HepG2 (cell line): ENCODE measurements around the gene P2RY6. TPM values are rescaled to one million over a fixed set of nuclear protein-coding genes. Genes with fewer than 3 reads are reported as not detected.

ENCODE experiments used
- ATF7 ChIP-seq, 2 experiments: fragments of 450-650 bp in 1 of 2; sonication (generic) in 1 of 2; formaldehyde crosslinking in 1 of 2; IDR thresholded peaks; 2 replicates each; pipeline versions ENCODE4 v1.4.0 to v1.6.1; 2016 to 2020; ENCODE audit warnings: antibody characterized with exemption in 1 of 2, mild to moderate bottlenecking in 1 of 2, missing genetic modification reagents in 1 of 2
- ELF4 ChIP-seq: sonication (generic); formaldehyde crosslinking; IDR thresholded peaks from 2 replicates; pipeline ENCODE4 v1.5.0; 2020; ENCODE audit warnings: missing genetic modification reagents, mild to moderate bottlenecking, moderate library complexity, borderline replicate concordance
- MYC ChIP-seq: sonication (generic); formaldehyde crosslinking; IDR thresholded peaks from 2 replicates; pipeline ENCODE4 v1.9.0; 2021; ENCODE audit warnings: missing genetic modification reagents, borderline replicate concordance
- NFE2L1 ChIP-seq: sonication (generic); formaldehyde crosslinking; IDR thresholded peaks from 2 replicates; pipeline ENCODE4 v1.4.0; 2020; ENCODE audit warnings: missing genetic modification reagents, mild to moderate bottlenecking, borderline replicate concordance
- RARA ChIP-seq: IDR thresholded peaks from 2 replicates; pipeline ENCODE4 v1.6.1; 2016; ENCODE audit warnings: missing genetic modification reagents, missing compliant biosample characterization
- RFXAP ChIP-seq: sonication (generic); formaldehyde crosslinking; IDR thresholded peaks from 2 replicates; pipeline ENCODE4 v1.4.0; 2020; ENCODE audit warnings: missing genetic modification reagents, borderline replicate concordance
- RXRA ChIP-seq: sonication (generic); formaldehyde crosslinking; IDR thresholded peaks from 2 replicates; pipeline ENCODE4 v1.5.1; 2020; ENCODE audit warnings: missing genetic modification reagents
- SAFB2 ChIP-seq: sonication (generic); formaldehyde crosslinking; IDR thresholded peaks from 2 replicates; pipeline ENCODE4 v1.5.1; 2020; ENCODE audit warnings: missing genetic modification reagents, low read depth, mild to moderate bottlenecking, borderline replicate concordance
- SOX13 ChIP-seq, 3 experiments: fragments of 450-650 bp in 1 of 3; sonication (generic) in 1 of 3; formaldehyde crosslinking in 1 of 3; IDR thresholded peaks in 2 of 3; conservative IDR thresholded peaks in 1 of 3; 2 replicates each; pipeline versions ENCODE4 v1.5.0 to v1.6.1; 2016 to 2020; ENCODE audit warnings: antibody characterized with exemption in 1 of 3, mild to moderate bottlenecking in 1 of 3, missing compliant biosample characterization in 1 of 3, missing genetic modification reagents in 1 of 3, moderate library complexity in 1 of 3
- SOX6 ChIP-seq, 2 experiments: fragments of 450-650 bp in 1 of 2; sonication (generic) in 1 of 2; formaldehyde crosslinking in 1 of 2; IDR thresholded peaks; 2 replicates each; pipeline versions ENCODE4 v1.4.0 to v1.6.1; 2017 to 2020; ENCODE audit warnings: antibody characterized with exemption in 1 of 2, mild to moderate bottlenecking in 1 of 2, missing genetic modification reagents in 1 of 2
- TBX2 ChIP-seq: sonication (generic); formaldehyde crosslinking; IDR thresholded peaks from 2 replicates; pipeline ENCODE4 v1.5.0; 2020; ENCODE audit warnings: missing genetic modification reagents, mild to moderate bottlenecking, borderline replicate concordance
- TCF7 ChIP-seq: sonication (generic); IDR thresholded peaks from 2 replicates; pipeline ENCODE4 v1.6.1; 2016; ENCODE audit warnings: antibody characterized with exemption, low read depth
- THYN1 ChIP-seq: sonication (generic); formaldehyde crosslinking; IDR thresholded peaks from 2 replicates; pipeline ENCODE4 v1.8.1; 2023; ENCODE audit warnings: low read depth, mild to moderate bottlenecking, moderate library complexity, missing genetic modification reagents, borderline replicate concordance
- polyA plus RNA-seq, 8 experiments: library from polyadenylated mRNA; depleted of rRNA in 3 of 8; stranded (reverse) in 7 of 8; unstranded in 1 of 8; fragments of >200 nt; fragmentation: Illumina TruSeq in 4 of 8; extraction: Trizol in 4 of 8; gene quantifications; 2 replicates each; pipeline versions ENCODE4 v1.2.1 to v1.2.3, GENCODE V29; 2011 to 2016; ENCODE audit warnings: low read depth in 4 of 8, missing spikeins in 1 of 8, mixed read lengths in 1 of 8; ENCODE audit not compliant: insufficient read depth in 1 of 8
- total RNA-seq, 5 experiments: library from RNA; depleted of rRNA; stranded (reverse); fragments of >200 nt; fragmentation: Illumina TruSeq; extraction: Trizol; gene quantifications; 2 replicates each; pipeline ENCODE4 v1.2.3, GENCODE V29; 2016; ENCODE audit warnings: low read depth in 1 of 5
- TF ChIP-seq, protein P1 (sequence below), 2 experiments: sonication (generic) in 1 of 2; formaldehyde crosslinking in 1 of 2; IDR thresholded peaks; 2 replicates each; pipeline versions ENCODE4 v1.4.0 to v1.6.1; 2016 to 2020; ENCODE audit warnings: borderline replicate concordance in 1 of 2, low read depth in 1 of 2, mild to moderate bottlenecking in 1 of 2, missing genetic modification reagents in 1 of 2
- TF ChIP-seq, protein P2 (sequence below): sonication (generic); formaldehyde crosslinking; IDR thresholded peaks from 2 replicates; pipeline ENCODE4 v1.5.1; 2020; ENCODE audit warnings: mild to moderate bottlenecking, missing genetic modification reagents, moderate library complexity

The P2RY6 gene
- total and polyA plus RNA-seq, 2 of the 13 experiments (the other 11 are each of a cell fraction or from before 2014, with no cell fraction given) = 0.09 to 0.29 TPM

DNA sequence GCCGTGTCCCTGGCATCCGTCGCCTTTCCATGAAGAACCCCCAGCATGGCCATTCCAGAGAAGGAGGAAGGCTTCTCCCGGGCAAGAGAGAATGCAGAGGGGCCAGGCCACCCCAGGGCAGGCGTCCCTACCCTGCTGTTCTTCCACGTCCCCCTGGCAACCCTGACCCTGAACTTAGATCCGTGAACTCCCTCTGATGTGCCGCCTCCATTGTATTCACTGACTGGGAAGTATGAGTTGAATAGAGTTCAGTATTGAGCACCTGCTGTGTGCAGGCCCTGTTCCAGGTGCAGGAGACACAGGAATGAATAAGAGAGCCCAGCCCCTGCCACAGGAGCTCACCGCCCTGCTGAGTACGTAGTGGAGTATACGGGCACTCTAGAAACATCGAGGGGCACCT lies 74.9 kb downstream of the P2RY6 start (continued):
- TF ChIP-seq SOX6 (IDR thresholded peaks at IDR 0.05) = no peak
- peak; percentile 84 for TF ChIP-seq SOX6 (CRISPR knock-in tag; IDR thresholded peaks at IDR 0.05)
- 0 out of 2 replicates have a peak, but pooled peaks have one; percentile 16 for TF ChIP-seq TBX2 (CRISPR knock-in tag)
- TF ChIP-seq RARA (CRISPR knock-in tag) = peak; percentile 70
- TF ChIP-seq MYC = 0 out of 2 replicates have a peak, but pooled peaks have one; percentile 13
- TF ChIP-seq ELF4 (CRISPR knock-in tag) = no peak
- TF ChIP-seq SOX13 (IDR thresholded peaks at IDR 0.05) = no peak
- TF ChIP-seq SOX13 (CRISPR knock-in tag; conservative IDR thresholded peaks at IDR 0.05 in 1 of 2, IDR thresholded peaks at IDR 0.05 in 1 of 2) = peak in 1 of 2 experiments; percentile 77; a peak in 2 of 4 replicates
- TF ChIP-seq ATF7 (IDR thresholded peaks at IDR 0.05) = no peak
- no peak for TF ChIP-seq ATF7 (CRISPR knock-in tag; IDR thresholded peaks at IDR 0.05)
- no peak for TF ChIP-seq SAFB2 (CRISPR knock-in tag)
- peak; percentile 79 for TF ChIP-seq TCF7
- TF ChIP-seq NFE2L1 = no peak
- TF ChIP-seq, protein P1, sequence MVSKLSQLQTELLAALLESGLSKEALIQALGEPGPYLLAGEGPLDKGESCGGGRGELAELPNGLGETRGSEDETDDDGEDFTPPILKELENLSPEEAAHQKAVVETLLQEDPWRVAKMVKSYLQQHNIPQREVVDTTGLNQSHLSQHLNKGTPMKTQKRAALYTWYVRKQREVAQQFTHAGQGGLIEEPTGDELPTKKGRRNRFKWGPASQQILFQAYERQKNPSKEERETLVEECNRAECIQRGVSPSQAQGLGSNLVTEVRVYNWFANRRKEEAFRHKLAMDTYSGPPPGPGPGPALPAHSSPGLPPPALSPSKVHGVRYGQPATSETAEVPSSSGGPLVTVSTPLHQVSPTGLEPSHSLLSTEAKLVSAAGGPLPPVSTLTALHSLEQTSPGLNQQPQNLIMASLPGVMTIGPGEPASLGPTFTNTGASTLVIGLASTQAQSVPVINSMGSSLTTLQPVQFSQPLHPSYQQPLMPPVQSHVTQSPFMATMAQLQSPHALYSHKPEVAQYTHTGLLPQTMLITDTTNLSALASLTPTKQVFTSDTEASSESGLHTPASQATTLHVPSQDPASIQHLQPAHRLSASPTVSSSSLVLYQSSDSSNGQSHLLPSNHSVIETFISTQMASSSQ (IDR thresholded peaks at IDR 0.05; ENCODE audit: low read depth) = no peak
- TF ChIP-seq, protein P1 (CRISPR knock-in tag; IDR thresholded peaks at IDR 0.05; ENCODE audit: borderline replicate concordance) = no peak
- no peak for TF ChIP-seq THYN1 (CRISPR knock-in tag)
- TF ChIP-seq RFXAP = no peak
- peak; percentile 66 for TF ChIP-seq RXRA (CRISPR knock-in tag)
- TF ChIP-seq, protein P2, sequence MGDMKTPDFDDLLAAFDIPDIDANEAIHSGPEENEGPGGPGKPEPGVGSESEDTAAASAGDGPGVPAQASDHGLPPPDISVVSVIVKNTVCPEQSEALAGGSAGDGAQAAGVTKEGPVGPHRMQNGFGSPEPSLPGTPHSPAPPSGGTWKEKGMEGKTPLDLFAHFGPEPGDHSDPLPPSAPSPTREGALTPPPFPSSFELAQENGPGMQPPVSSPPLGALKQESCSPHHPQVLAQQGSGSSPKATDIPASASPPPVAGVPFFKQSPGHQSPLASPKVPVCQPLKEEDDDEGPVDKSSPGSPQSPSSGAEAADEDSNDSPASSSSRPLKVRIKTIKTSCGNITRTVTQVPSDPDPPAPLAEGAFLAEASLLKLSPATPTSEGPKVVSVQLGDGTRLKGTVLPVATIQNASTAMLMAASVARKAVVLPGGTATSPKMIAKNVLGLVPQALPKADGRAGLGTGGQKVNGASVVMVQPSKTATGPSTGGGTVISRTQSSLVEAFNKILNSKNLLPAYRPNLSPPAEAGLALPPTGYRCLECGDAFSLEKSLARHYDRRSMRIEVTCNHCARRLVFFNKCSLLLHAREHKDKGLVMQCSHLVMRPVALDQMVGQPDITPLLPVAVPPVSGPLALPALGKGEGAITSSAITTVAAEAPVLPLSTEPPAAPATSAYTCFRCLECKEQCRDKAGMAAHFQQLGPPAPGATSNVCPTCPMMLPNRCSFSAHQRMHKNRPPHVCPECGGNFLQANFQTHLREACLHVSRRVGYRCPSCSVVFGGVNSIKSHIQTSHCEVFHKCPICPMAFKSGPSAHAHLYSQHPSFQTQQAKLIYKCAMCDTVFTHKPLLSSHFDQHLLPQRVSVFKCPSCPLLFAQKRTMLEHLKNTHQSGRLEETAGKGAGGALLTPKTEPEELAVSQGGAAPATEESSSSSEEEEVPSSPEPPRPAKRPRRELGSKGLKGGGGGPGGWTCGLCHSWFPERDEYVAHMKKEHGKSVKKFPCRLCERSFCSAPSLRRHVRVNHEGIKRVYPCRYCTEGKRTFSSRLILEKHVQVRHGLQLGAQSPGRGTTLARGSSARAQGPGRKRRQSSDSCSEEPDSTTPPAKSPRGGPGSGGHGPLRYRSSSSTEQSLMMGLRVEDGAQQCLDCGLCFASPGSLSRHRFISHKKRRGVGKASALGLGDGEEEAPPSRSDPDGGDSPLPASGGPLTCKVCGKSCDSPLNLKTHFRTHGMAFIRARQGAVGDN (CRISPR knock-in tag) = peak; percentile 23
